ENCODE measurements around the gene ZNF503.

The ZNF503 gene

GRCh38 chr10:75449382-75450074, 48.0 kb upstream of the ZNF503 start:
- no peak for TF ChIP-seq EZH2phosphoT487 (conservative IDR thresholded peaks at IDR 0.05; ENCODE audit: low read length)
- no peak for TF ChIP-seq CTCF (IDR thresholded peaks at IDR 0.05; ENCODE audit: insufficient read depth, low read length, poor library complexity, severe bottlenecking)
- Histone ChIP-seq H3K9ac (ENCODE audit: low read length) (no peak overlapping the region), H4K20me1 (ENCODE audit: low read depth, low read length) (no peaks in the 10 kb centered on the region), H3K79me2 (ENCODE audit: insufficient read depth, low read length) (no peaks in the 10 kb centered on the region), H3K27ac (ENCODE audit: low read depth, low read length) (no peak overlapping the region), H3K9me2 (replicated peaks; ENCODE audit: insufficient read depth, low read length) (no peaks in the 10 kb centered on the region), H2AFZ (ENCODE audit: low read depth, low read length, severe bottlenecking) (no peak overlapping the region), H3K27me3 (ENCODE audit: low read length) (no peaks in the 10 kb centered on the region), H3K9me3 (ENCODE audit: insufficient read depth, low read length) (no peaks in the 10 kb centered on the region), H3K4me2 (ENCODE audit: low read depth, low read length, poor library complexity, severe bottlenecking) (no peak overlapping the region), H3K36me3 (ENCODE audit: low read length) (no peaks in the 10 kb centered on the region), H3K4me3 (ENCODE audit: insufficient read depth, low read length, poor library complexity, severe bottlenecking) (no peak overlapping the region), H3F3A (ENCODE audit: insufficient read depth) (no peaks in the 10 kb centered on the region)

- TF ChIP-seq CTCF (IDR thresholded peaks at IDR 0.05; ENCODE audit: insufficient read depth, low read length, poor library complexity, severe bottlenecking): no peak
- TF ChIP-seq EZH2phosphoT487 (conservative IDR thresholded peaks at IDR 0.05; ENCODE audit: low read length): no peak
- 0 out of 2 replicates have a peak, but pooled peaks cover 10% of the 10 kb centered on the region for H3K9me3 ChIP-seq (ENCODE audit: insufficient read depth, low read length)
- no peak overlapping the region for H3K27ac ChIP-seq (ENCODE audit: low read depth, low read length)
- H3K4me2 ChIP-seq (ENCODE audit: low read depth, low read length, poor library complexity, severe bottlenecking): no peak overlapping the region
- H3K9me2 ChIP-seq (replicated peaks; ENCODE audit: insufficient read depth, low read length): no peaks in the 10 kb centered on the region
- H2AFZ ChIP-seq (ENCODE audit: low read depth, low read length, severe bottlenecking): no peak overlapping the region
- no peaks in the 10 kb centered on the region for H3F3A ChIP-seq (ENCODE audit: insufficient read depth)
- no peaks in the 10 kb centered on the region for H3K36me3 ChIP-seq (ENCODE audit: low read length)
- no peak overlapping the region for H3K9ac ChIP-seq (ENCODE audit: low read length)
- H3K27me3 ChIP-seq (ENCODE audit: low read length): no peaks in the 10 kb centered on the region
- no peaks in the 10 kb centered on the region for H4K20me1 ChIP-seq (ENCODE audit: low read depth, low read length)
- no peaks in the 10 kb centered on the region for H3K79me2 ChIP-seq (ENCODE audit: insufficient read depth, low read length)
- no peak overlapping the region for H3K4me3 ChIP-seq (ENCODE audit: insufficient read depth, low read length, poor library complexity, severe bottlenecking)
Measured at GRCh38 chr10:75448166-75448565, 46.6 kb upstream of the ZNF503 start.

GRCh38 chr10:75446508-75446907, 44.9 kb upstream of the ZNF503 start:
- H3F3A ChIP-seq (ENCODE audit: insufficient read depth): no peaks in the 10 kb centered on the region
- H4K20me1 ChIP-seq (ENCODE audit: low read depth, low read length): no peaks in the 10 kb centered on the region
- H3K9me2 ChIP-seq (replicated peaks; ENCODE audit: insufficient read depth, low read length): no peaks in the 10 kb centered on the region
- no peak overlapping the region for H3K9ac ChIP-seq (ENCODE audit: low read length)
- no peak overlapping the region for H2AFZ ChIP-seq (ENCODE audit: low read depth, low read length, severe bottlenecking)
- no peak overlapping the region for H3K4me3 ChIP-seq (ENCODE audit: insufficient read depth, low read length, poor library complexity, severe bottlenecking)
- TF ChIP-seq EZH2phosphoT487 (conservative IDR thresholded peaks at IDR 0.05; ENCODE audit: low read length) (no peak), CTCF (IDR thresholded peaks at IDR 0.05; ENCODE audit: insufficient read depth, low read length, poor library complexity, severe bottlenecking) (no peak)
- no peaks in the 10 kb centered on the region for H3K79me2 ChIP-seq (ENCODE audit: insufficient read depth, low read length)
- H3K36me3 ChIP-seq (ENCODE audit: low read length): no peaks in the 10 kb centered on the region
- no peaks in the 10 kb centered on the region for H3K27me3 ChIP-seq (ENCODE audit: low read length)
- H3K27ac ChIP-seq (ENCODE audit: low read depth, low read length): no peak overlapping the region
- no peak overlapping the region for H3K4me2 ChIP-seq (ENCODE audit: low read depth, low read length, poor library complexity, severe bottlenecking)
- H3K9me3 ChIP-seq (ENCODE audit: insufficient read depth, low read length): 0 out of 2 replicates have a peak, but pooled peaks cover 10% of the 10 kb centered on the region
